Fibroblast of lung (primary cell): ENCODE data around the gene RGS21. TPM values are rescaled to one million over a fixed set of nuclear protein-coding genes. Genes with fewer than 3 reads are reported as not detected.

ENCODE experiments used
- DNase-seq, 2 donors: peaks; one replicate each; pipeline versions ENCODE4 v3.0.0 to v3.0.0-alpha.2; 2010; ENCODE audit warnings: low read depth in 2 of 2
- H2AFZ ChIP-seq: 2 replicates; pipeline ENCODE4 v1.5.1; 2012; ENCODE audit warnings: low read length, control low read depth, inconsistent platforms
- H3K27ac ChIP-seq: 2 replicates; pipeline ENCODE4 v1.5.1; 2011; ENCODE audit warnings: low read length, control low read depth; ENCODE audit not compliant: insufficient read depth
- H3K27me3 ChIP-seq: 2 replicates; pipeline ENCODE4 v1.5.1; 2011; ENCODE audit warnings: mild to moderate bottlenecking, low read length; ENCODE audit not compliant: control insufficient read depth, insufficient read depth
- H3K36me3 ChIP-seq: 2 replicates; pipeline ENCODE4 v1.5.1; 2011; ENCODE audit warnings: low read length; ENCODE audit not compliant: control insufficient read depth, insufficient read depth
- H3K4me1 ChIP-seq: 2 replicates; pipeline ENCODE4 v1.5.1; 2011; ENCODE audit warnings: low read length; ENCODE audit not compliant: control insufficient read depth, insufficient read depth; ENCODE audit errors: extremely low read depth
- H3K4me2 ChIP-seq: 2 replicates; pipeline ENCODE4 v1.5.1; 2011; ENCODE audit warnings: low read length, control low read depth; ENCODE audit not compliant: insufficient read depth; ENCODE audit errors: extremely low read depth
- H3K4me3 ChIP-seq, 4 experiments: fragments of 200-600 bp in 1 of 4; sonication (generic) in 1 of 4; replicated peaks in 1 of 4; 2 replicates each; pipeline ENCODE4 v1.5.1; 2011 to 2016; ENCODE audit warnings: low read length in 4 of 4, low read depth in 3 of 4, mild to moderate bottlenecking in 3 of 4, control low read depth in 2 of 4, inconsistent platforms in 1 of 4, mixed read lengths in 1 of 4; ENCODE audit not compliant: insufficient read depth in 1 of 4; ENCODE audit errors: control extremely low read depth in 1 of 4
- H3K79me2 ChIP-seq: 2 replicates; pipeline ENCODE4 v1.5.1; 2012; ENCODE audit warnings: mild to moderate bottlenecking, low read length, inconsistent platforms; ENCODE audit not compliant: control insufficient read depth, insufficient read depth
- H3K9ac ChIP-seq: 2 replicates; pipeline ENCODE4 v1.5.1; 2011; ENCODE audit warnings: mild to moderate bottlenecking, low read length, control low read depth; ENCODE audit not compliant: insufficient read depth
- H3K9me3 ChIP-seq: 2 replicates; pipeline ENCODE4 v1.5.1; 2012; ENCODE audit warnings: low read depth, low read length; ENCODE audit not compliant: control insufficient read depth, insufficient read depth
- H4K20me1 ChIP-seq: 2 replicates; pipeline ENCODE4 v1.5.1; 2011; ENCODE audit warnings: low read length; ENCODE audit not compliant: control insufficient read depth, insufficient read depth; ENCODE audit errors: extremely low read depth
- EZH2 ChIP-seq: IDR thresholded peaks from 2 replicates; pipeline ENCODE4 v1.5.1; 2012; ENCODE audit warnings: low read length, control low read depth, mild to moderate bottlenecking; ENCODE audit errors: missing control alignments
- polyA plus RNA-seq, 2 donors: library from polyadenylated mRNA; depleted of rRNA in 1 of 2; stranded (reverse) in 1 of 2; unstranded in 1 of 2; fragments of >200 nt; gene quantifications; 2 replicates each; pipeline ENCODE4 v1.2.1, GENCODE V29; 2011 to 2012; ENCODE audit warnings: missing spikeins in 1 of 2
- total RNA-seq: library from RNA; depleted of rRNA; stranded (reverse); fragments of >200 nt; gene quantifications from 2 replicates; pipeline ENCODE4 v1.2.1, GENCODE V29; 2014
- TF ChIP-seq, protein P1 (sequence below), 2 donors: IDR thresholded peaks in 1 of 2; conservative IDR thresholded peaks in 1 of 2; 1 replicate in 1 of 2; 2 replicates in 1 of 2; pipeline ENCODE4 v1.5.1; 2011 to 2012; ENCODE audit warnings: low read length in 2 of 2, control low read depth in 1 of 2, inconsistent platforms in 1 of 2, low read depth in 1 of 2, mild to moderate bottlenecking in 1 of 2

The RGS21 gene
- total and polyA plus RNA-seq, 2 donors (not counting 1 experiment from before 2014, with no cell fraction given): not detected

GRCh38 chr1:192272732-192273131, 44.1 kb upstream of the RGS21 start:
- Histone ChIP-seq H3K9ac (no peak overlapping the region), H3K27me3 (no peaks in the 10 kb centered on the region)

DNA sequence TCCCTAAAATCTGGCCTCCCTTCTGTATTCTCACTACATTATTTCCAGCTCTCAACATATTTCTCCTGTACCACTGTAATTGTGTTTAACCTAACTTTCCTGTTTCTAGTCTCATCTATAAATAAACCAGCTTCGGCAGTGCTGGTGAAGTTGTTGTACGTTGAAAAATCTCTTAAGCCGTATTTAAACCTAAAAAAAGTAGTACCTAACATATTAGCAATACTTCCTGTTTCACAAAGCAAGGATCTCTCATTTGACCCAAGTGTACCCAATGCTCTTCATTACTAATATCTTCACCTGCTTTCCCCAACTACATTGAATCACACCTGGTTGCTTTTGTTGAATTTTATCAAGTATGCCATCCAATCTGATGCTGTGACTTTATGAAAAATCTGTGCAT, 42.2 kb upstream of the RGS21 start:
- no peak overlapping the region for H2AFZ ChIP-seq
- TF ChIP-seq, protein P1, sequence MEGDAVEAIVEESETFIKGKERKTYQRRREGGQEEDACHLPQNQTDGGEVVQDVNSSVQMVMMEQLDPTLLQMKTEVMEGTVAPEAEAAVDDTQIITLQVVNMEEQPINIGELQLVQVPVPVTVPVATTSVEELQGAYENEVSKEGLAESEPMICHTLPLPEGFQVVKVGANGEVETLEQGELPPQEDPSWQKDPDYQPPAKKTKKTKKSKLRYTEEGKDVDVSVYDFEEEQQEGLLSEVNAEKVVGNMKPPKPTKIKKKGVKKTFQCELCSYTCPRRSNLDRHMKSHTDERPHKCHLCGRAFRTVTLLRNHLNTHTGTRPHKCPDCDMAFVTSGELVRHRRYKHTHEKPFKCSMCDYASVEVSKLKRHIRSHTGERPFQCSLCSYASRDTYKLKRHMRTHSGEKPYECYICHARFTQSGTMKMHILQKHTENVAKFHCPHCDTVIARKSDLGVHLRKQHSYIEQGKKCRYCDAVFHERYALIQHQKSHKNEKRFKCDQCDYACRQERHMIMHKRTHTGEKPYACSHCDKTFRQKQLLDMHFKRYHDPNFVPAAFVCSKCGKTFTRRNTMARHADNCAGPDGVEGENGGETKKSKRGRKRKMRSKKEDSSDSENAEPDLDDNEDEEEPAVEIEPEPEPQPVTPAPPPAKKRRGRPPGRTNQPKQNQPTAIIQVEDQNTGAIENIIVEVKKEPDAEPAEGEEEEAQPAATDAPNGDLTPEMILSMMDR (conservative IDR thresholded peaks at IDR 0.05 in 1 of 2, IDR thresholded peaks at IDR 0.05 in 1 of 2; ENCODE audit: low read depth in 1 of 2, low read length in 2 of 2): no peak
- no peak for TF ChIP-seq EZH2
- H3K9ac ChIP-seq: no peak overlapping the region
- H3K9me3 ChIP-seq: no peaks in the 10 kb centered on the region
- no peaks in the 10 kb centered on the region for H3K27me3 ChIP-seq
- no peaks in the 10 kb centered on the region for H3K79me2 ChIP-seq
- no peaks in the 10 kb centered on the region for H3K36me3 ChIP-seq
- H3K27ac ChIP-seq: no peak overlapping the region
- H3K4me1 ChIP-seq: no peaks in the 10 kb centered on the region
- H3K4me3 ChIP-seq: no peak overlapping the region
- DNase-seq: no peak
- H4K20me1 ChIP-seq: no peaks in the 10 kb centered on the region
- no peak overlapping the region for H3K4me2 ChIP-seq

More at GRCh38 chr1:192272732-192273131, 44.1 kb upstream of the RGS21 start:
- DNase-seq: no peak
- Histone ChIP-seq H4K20me1 (no peaks in the 10 kb centered on the region), H3K9me3 (no peaks in the 10 kb centered on the region), H3K36me3 (no peaks in the 10 kb centered on the region), H3K4me2 (no peak overlapping the region), H2AFZ (no peak overlapping the region), H3K4me1 (no peaks in the 10 kb centered on the region), H3K27ac (no peak overlapping the region), H3K79me2 (no peaks in the 10 kb centered on the region), H3K4me3 (no peak overlapping the region)
- no peak for TF ChIP-seq EZH2
- TF ChIP-seq, protein P1 (conservative IDR thresholded peaks at IDR 0.05 in 1 of 2, IDR thresholded peaks at IDR 0.05 in 1 of 2; ENCODE audit: low read depth in 1 of 2, low read length in 2 of 2): no peak

DNA sequence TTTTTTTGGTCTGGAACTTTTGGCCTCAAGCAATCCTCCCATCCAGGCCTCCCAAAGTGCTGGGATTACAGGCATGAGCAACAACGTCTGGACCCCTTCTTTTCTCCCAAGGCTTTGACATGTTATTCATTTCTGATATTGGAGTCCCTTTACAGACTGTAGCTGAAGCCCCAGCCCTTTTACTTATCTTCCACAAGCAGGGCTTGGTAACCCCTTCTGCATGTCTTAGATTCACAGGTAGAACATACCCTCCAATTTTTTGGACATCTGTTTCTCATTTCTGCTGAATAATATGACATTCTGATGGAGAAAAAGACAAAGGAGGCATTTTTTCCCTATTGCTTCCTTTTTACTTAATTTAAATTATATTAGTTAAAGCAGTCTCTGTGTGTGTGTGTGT, 39.2 kb upstream of the RGS21 start:
- DNase-seq: no peak

More for the DNA sequence above, 39.2 kb upstream of the RGS21 start:
- Histone ChIP-seq H3K27ac (no peak overlapping the region), H2AFZ (no peak overlapping the region), H4K20me1 (no peaks in the 10 kb centered on the region), H3K4me3 (no peak overlapping the region), H3K36me3 (no peaks in the 10 kb centered on the region), H3K4me2 (no peak overlapping the region), H3K9me3 (no peaks in the 10 kb centered on the region), H3K4me1 (no peaks in the 10 kb centered on the region), H3K27me3 (no peaks in the 10 kb centered on the region), H3K79me2 (no peaks in the 10 kb centered on the region), H3K9ac (no peak overlapping the region)
- TF ChIP-seq, protein P1 (conservative IDR thresholded peaks at IDR 0.05 in 1 of 2, IDR thresholded peaks at IDR 0.05 in 1 of 2; ENCODE audit: low read depth in 1 of 2, low read length in 2 of 2): no peak
- no peak for TF ChIP-seq EZH2
